SHP77 treated with DMSO at 0.1 percent for 48 hours (cell line): ENCODE data around the gene USE1.

Source experiments
- DNase-seq: peaks from one replicate; lab custom pipeline; 2025; lab: John Stamatoyannopoulos, UW

USE1 gene

DNA sequence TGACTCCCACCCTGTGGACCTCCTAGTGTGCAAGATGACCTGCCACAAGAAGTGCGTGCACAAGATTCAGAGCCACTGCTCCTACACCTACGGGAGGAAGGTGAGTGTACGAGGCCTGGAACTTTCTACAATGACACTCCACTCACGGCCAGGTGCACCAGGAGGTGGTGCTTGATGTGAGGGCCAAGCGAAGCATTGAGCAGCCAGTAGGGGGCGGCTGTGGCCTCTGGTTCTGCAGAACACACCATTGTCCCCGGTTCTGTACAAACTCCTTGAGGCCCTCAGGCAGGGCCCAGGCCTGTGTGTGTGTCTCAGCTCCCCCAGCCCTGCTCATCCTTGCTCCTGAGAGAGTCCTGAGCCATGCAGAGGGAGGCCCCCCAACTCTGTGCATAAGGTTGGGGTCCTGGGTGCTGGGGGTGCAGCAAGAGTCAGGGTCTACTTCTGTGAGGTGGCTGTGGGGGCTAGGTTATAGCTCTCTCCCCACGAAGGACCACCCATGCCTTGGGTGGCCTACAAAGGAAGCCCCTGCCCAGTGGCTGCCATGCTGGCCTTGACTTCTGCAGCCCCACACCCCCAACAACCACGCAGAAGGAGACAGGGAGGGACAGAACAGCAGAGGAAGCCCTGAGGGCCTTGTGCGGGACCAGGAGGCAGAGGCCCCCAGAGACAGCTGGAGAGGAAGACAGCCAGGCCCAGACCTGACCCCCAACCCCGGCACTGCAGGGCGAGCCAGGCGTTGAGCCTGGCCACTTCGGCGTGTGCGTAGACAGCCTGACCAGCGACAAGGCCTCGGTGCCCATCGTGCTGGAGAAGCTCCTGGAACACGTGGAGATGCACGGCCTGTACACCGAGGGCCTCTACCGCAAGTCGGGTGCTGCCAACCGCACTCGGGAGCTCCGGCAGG, 9.7 kb upstream of the USE1 start:
- DNase-seq = peak; percentile 15

- DNase-seq = no peak
Observed at GRCh38 chr19:17206736-17207581, 8.2 kb upstream of the USE1 start.

DNA sequence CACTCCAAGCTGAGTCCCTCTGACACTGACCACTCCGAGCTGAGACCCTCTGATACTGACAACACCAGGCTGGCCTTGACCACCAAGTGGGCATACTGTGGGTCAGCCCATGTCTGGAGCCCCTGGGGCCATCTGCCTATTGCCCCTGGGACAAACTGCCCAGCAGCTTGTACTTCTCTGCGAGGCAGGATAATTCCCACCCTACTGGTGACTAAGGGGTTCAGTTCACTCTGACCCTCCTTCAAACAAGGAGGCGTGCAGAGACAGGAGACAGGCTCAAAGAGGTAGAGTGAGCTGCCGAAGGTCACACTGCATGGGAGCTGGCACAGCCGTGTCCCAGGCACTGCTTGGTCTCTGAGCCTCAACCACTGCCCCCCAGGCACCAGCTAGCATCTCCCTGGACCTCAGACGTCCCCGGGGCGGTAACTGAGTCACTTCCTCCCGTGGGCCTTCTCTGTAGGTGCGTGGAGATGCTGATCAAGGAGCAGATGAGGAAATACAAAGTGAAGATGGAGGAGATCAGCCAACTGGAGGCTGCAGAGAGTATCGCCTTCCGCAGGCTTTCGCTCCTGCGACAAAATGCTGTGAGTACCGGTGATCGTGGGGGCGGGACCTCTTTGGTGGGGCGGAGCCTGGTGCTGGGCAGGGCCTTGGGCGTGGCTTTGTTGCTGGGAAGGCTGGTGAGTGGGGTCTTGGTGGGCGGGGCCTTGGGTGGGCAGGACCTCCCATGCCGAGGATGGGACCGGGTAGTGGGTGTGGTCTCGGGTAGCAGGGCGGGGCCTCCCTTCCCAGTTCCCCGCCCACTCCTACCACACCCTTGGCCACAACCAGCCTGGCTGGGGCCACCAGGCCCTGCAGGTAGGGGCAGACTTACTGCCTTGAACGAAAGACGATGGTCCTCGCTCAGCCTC, 5.8 kb upstream of the USE1 start:
- no peak for DNase-seq

DNA sequence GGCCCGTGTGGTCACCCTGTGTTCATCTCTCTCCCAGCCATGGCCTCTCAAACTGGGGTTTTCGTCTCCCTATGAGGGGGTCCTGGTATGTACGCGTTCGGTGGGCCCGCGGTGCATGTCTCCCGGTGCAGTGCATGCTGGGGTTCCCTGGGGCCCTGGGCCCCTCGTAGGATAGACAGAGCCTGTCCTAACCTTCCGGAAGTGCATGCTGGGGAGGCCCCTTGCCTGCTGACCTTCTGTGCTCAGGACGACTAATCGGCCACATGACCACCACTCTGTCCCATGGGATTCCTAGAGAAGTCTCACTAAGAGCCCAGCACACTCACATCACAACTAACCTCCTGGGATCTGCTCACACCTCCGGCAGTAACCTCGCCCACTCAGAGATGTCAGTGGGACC, 4.9 kb upstream of the USE1 start:
- no peak for DNase-seq

- DNase-seq = no peak
Observed at GRCh38 chr19:17211547-17212446, 3.4 kb upstream of the USE1 start.

- no peak for DNase-seq
Observed at GRCh38 chr19:17213334-17213733, 1.8 kb upstream of the USE1 start.

GRCh38 chr19:17214508-17215126, 540 bp upstream of the USE1 start:
- no peak for DNase-seq

- DNase-seq = no peak
Observed at GRCh38 chr19:17216058-17216670, 1.0 kb downstream of the USE1 start.

- DNase-seq = no peak
Observed at GRCh38 chr19:17219286-17219685, 4.1 kb downstream of the USE1 start.

GRCh38 chr19:17220207-17220758, 5.1 kb downstream of the USE1 start:
- no peak for DNase-seq

DNA sequence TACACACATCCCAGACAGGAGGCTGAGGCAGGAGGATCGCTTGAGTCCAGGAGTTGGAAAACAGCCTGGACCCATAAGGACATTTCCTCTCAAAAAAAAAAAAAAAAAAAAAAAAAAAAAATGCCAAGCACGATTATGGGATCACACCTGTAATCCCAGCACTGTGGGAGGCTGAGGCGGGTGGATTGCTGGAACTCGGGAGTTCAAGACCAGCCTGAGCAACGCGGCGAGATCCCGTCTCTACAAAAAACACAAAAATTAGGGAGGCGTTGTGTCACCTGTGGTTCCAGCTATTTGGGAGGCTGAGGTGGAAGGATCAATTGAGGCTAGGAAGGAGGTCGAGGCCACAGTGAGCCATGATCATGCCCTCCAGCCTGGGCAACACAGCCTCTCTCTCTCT, 9.9 kb downstream of the USE1 start:
- DNase-seq = no peak

DNA sequence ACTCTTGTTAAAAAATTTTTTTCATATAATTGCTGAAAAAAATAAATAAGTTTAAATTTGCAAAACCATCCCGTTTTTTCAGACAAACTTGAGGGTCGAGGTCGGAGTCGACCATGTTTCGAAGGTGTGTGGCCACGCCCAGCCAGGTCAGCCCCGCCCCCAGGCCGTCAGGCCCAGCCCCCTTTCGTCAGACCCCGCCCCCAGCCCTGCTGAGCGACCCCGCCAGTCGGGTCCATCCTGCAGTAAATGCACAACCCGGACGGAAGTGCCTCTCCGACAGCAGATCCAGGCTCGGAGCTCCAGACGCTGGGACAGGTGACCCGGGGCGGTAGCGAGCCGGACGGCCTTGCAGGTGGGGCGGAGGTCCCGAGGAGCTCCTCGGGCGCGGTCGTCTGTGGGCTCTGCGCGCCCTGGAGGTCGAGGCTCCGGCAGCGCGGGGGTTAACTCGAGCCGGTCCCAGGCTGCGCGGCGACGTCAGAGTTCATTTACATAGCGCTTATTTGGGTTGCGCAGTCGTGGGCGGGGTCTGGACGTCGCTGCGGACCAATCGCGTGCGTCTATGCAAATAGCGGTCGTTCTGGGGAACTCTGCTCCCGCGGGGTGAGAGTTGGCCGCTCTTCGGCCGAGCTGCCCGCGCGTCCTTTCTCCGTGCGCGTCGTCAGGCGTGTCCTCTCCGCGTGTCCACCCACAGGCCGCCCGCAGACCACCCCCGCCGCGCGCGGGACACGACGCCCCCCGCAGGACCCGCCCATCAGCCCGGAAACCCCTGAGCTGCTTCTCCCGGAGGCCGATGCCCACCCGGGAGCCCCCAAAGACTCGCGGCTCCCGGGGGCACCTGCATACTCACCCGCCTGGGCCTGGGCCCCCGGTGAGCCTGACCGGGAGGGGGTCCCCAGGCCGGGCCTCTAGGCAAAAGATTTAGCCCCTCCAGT, 11.1 kb downstream of the USE1 start, which contains the start of gene OCEL1:
Gene OCEL1 (plus strand): TSS at position 225 of the 932 bp plus-strand sequence. CDS start 22 bp downstream, at position 247.
- DNase-seq = peak; percentile 92

GRCh38 chr19:17227798-17228367, 12.7 kb downstream of the USE1 start:
- DNase-seq = no peak

GRCh38 chr19:17229890-17230289, 14.7 kb downstream of the USE1 start:
- DNase-seq = no peak

DNA sequence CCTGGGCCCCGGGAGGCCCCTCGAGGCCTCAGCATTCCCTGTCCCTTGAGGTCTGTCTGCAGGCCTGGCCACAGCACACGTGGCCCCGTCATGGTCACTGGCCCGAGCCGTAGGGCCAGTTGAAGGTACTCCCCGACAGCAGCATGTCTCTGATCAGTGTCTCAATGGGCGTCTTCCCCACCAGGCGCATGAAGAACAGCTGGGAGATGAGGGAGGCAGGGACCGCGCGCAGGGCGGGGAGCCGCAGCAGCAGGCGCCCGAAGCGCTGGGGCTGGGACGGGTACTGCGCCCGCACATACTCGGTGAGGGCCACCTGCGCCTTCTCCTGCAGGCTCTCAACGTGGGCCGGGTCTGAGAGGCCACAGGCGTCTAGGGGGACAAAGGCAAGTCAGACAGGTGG, 17.1 kb downstream of the USE1 start:
- no peak for DNase-seq

DNA sequence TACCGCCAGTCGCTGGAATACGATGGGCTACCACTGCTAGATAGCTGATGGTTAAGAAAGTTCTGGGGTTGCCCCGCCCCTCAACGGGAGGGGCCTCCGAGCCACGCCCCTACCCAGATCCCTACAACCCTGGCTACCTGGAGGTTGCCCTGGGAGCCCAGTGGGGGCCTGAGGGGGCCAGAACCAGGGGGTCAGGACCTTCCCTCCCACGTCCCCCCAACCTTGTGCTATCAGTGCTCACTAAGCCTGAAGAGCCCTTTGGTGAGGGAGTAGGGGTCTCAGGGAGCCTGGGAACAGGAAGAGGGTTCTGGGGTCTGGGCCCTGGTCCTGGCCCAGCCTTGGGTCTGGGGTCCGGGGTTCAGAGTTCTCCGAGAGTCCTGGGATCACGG, 19.7 kb downstream of the USE1 start:
- DNase-seq = peak; percentile 24

- DNase-seq = peak; percentile 27
Observed at GRCh38 chr19:17235300-17235970, 20.3 kb downstream of the USE1 start.
